Esophagus mucosa (tissue), 1 donor: ENCODE results near the gene DLL3. TPM values are rescaled to one million over a fixed set of nuclear protein-coding genes. Genes with fewer than 3 reads are reported as not detected.
A peak's percentile ranks its signal among the peaks of the same experiment; 100 is the strongest.
"Not testable (repeated sequence)": the region's sequence is repeated elsewhere in the genome, so short reads cannot be mapped to it uniquely, and the experiment has no call there.

Source experiments
- ATAC-seq: fragments of 200-7000 bp; cut with Tn5 transposase; one replicate; pipeline ENCODE4 v1.9.1; 2020
- total RNA-seq: library from RNA; stranded (reverse); gene quantifications from one replicate; pipeline ENCODE4 v1.2.4, GENCODE V29; 2023
- donor health status: DM: yes; HTN: yes; CAD: no.

The DLL3 gene, protein sequence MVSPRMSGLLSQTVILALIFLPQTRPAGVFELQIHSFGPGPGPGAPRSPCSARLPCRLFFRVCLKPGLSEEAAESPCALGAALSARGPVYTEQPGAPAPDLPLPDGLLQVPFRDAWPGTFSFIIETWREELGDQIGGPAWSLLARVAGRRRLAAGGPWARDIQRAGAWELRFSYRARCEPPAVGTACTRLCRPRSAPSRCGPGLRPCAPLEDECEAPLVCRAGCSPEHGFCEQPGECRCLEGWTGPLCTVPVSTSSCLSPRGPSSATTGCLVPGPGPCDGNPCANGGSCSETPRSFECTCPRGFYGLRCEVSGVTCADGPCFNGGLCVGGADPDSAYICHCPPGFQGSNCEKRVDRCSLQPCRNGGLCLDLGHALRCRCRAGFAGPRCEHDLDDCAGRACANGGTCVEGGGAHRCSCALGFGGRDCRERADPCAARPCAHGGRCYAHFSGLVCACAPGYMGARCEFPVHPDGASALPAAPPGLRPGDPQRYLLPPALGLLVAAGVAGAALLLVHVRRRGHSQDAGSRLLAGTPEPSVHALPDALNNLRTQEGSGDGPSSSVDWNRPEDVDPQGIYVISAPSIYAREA
- total RNA-seq: not detected

DNA sequence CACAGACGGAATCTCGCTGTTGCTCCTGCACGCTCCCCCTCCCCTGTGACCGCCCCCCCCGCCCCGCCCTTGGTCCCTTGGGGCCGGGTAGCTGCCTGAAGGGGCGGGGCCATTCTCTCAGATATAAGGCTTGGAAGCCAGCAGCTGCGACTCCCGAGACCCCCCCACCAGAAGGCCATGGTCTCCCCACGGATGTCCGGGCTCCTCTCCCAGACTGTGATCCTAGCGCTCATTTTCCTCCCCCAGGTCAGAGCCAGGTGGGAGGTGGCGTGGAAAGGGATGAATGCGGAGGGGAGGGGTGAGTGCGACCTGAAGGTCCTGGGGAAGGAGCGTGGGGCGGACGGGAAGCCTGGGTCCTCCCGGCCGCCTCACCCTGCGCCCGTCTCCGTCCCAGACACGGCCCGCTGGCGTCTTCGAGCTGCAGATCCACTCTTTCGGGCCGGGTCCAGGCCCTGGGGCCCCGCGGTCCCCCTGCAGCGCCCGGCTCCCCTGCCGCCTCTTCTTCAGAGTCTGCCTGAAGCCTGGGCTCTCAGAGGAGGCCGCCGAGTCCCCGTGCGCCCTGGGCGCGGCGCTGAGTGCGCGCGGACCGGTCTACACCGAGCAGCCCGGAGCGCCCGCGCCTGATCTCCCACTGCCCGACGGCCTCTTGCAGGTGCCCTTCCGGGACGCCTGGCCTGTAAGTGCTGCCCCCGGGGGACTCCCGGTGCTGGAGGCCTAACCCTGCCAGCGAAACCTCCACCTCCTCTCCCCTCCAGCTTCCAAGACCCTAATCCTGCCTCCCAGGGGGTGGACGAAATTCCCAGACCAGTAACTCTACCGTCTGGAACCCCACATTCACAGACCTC lies at the start of gene DLL3:
TSS of gene DLL3 (plus strand) at position 150 of the 845 bp plus-strand sequence. CDS start at position 178, 28 bp downstream.
- peak; percentile 18 for ATAC-seq

DNA sequence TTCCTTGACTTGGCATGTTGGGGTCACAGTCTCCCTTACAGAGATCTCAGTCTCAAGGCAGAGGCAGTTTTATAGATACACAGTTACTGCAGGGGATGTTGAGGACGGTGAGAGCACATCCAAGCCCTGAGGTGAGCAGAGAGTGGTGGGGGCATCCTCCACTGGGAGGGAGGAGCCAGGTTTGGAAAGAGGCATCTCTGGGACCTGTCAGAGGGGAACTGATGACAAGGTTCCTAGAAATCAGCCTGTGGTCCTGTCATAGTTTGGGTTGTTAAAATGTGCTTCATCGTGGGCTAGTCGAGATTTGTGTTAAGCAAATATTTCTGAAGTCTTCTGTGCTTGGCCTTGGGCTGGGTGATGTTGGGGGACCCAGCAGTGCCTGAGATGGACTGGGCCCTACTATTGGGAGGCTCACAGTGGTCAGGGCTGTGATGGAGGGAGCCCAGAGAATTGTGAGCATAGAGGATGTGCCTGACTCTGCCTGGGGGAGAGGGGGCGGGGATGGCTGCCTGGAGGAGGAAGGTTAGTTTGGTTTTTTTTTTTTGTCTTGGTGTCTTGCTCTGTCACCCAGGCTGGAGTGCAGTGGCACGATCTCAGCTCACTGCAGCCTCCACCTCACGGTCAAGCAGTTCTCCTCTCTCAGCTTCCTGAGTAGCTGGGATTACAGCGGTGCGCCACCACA lies 49.5 kb upstream of the DLL3 start:
- ATAC-seq: no peak

DNA sequence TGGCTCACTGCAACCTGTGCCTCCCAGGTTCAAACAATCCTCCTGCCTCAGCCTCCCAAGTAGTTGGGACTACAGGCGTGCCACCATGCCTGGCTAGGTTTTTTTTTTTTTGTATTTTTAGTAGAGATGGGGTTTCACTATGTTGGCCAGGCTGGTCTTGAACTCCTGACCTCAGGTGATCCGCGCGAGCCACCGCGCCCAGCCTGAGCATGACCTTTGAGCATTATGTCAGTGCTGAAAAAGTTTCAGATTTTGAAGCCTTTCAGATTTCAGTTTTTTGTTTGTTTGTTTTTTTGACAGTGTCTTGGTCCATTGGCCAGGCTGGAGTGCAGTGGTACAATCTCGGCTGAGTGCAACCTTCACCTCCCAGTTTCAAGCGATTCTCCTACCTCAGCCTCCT lies 47.5 kb upstream of the DLL3 start:
- not testable (repeated sequence) for ATAC-seq

DNA sequence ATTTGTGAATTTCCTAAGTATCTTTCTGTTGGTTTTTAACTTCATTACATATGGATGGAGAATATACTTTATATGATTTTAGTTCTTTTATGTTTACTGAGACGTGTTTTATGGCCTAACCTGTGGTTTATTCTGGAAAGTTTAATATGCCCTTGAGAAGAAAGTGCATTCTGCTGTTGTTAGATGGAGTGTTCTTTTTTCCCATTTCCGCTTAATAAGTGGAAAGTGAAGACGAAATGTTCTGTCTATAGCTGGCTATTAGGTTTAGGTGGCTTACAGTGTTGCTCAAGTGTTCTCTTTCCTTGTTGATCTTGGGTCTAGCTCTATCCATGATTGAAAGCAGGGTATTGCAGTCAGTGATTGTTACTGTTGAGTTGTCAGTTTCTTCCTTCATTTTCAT lies 35.3 kb upstream of the DLL3 start:
- ATAC-seq: no peak

DNA sequence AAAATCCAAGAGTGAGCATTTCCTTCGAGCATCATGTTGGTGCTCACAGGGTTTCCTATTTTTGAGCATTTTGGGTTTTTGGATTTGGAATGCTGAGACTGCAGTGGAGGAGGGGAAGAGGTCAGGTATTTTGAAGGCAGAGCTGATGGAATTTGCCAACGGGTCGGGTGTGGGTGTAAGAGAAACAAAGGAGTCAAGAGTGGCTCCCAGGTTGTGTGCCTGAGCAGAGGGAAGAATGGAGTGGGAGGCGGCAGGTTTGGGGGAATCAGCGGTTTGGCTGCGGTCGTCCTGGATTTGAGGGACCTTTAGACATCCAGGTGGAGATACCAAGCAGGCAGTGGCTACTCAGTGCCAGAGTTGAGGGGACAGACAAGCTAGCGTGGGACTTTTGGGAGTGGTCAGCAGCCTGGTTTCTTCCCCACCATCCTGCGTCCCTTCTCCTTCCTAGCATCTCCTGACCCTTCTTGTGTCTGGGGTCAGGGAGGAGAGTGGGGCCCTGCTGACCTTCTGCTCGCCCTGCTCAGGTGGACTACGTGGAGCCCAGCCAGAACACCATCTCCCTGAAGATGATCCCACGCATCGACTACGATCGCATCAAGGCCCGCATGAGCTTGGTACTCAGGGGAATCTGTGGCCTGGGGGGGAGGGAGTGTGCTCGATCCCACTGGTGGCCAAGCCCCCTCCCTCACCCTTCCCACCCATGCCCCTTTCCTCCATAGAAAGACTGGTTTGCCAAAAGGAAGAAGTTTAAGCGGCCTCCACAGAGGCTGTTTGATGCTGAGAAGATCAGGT lies 32.6 kb upstream of the DLL3 start:
- no peak for ATAC-seq

DNA sequence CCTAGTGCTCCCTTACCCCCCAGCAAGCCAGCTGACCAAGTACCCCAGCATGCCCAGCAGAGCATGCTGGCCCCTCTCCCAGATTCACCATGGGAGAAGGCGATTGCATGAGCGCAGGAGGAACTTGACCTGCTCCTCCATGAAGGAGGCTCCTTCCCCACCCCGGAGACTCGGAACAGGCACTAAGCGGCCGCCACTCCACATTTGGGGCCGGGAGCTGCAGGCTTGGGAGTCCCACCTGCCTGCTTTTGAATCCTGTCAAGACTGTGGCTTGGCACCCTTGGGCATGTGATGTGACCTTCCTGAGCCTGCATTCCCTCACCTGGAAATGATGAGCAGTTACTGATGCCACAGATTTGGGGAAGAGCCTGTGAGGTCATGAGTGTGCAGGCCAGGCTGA lies 30.8 kb upstream of the DLL3 start:
- no peak for ATAC-seq

DNA sequence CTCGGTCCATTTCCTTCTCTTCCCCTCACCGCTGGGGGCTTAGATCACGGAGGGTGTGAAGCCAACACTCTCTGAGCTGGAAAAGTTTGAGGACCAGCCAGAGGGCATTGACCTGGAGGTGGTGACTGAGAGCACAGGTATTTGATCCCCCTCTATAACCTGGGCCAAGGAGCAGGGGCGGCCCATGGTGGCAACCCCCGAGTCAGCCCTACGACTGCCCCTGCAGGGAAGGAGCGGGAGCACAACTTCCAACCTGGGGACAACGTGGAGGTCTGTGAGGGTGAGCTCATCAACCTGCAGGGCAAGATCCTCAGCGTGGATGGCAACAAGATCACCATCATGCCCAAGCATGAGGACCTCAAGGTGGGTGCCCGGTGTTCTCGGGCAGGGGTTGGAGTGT lies 29.7 kb upstream of the DLL3 start:
- ATAC-seq: no peak

DNA sequence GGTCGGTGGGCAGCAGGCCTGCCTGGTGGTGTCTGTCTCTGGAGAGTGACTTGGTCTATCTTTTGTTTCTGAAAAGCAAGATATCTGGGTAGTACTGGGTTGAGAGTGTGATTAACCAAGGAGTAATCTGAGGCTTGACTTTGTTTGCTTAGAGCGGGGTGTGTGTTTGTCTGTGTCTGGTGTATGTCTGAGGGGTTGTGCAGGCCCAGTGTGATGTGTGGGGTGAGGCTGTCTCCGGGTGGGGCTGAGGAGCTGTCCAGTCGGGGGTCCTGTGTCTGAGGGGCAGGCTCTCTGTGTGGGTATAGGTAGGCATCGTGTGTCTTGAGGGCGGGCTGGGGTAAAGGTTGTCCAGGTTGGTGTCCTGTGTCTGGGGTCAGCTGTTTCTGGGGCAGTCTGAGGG lies 29.2 kb upstream of the DLL3 start:
- no peak for ATAC-seq

DNA sequence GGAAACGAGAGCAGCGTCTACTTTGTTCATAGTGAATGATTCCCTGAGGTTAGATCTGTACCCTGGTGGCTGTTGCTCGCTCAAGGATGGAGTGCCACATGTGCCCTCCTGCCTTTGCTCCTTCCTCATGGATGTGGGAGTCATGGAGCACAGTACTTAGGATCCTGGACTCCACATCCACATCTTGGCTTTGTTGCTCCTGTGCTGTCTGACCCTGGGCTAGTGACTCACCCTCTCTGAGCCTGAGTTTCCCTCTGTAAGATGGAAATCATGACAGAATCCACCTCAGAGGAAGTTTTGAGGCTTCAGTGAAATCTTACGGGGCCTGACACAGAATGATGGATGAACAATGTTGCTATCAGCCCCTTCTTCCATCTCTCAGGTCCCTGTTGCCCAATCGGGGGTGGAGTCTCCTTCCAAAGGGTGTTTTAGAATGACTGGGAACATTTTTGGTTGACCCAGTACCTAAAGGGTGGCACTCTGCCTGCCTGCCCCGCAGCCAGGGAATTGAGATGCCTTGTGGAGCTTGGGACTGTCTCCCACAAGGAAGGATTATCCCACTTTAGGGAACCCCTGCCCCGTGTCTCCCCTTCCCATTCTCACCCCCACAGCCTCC lies 27.9 kb upstream of the DLL3 start:
- ATAC-seq: no peak

DNA sequence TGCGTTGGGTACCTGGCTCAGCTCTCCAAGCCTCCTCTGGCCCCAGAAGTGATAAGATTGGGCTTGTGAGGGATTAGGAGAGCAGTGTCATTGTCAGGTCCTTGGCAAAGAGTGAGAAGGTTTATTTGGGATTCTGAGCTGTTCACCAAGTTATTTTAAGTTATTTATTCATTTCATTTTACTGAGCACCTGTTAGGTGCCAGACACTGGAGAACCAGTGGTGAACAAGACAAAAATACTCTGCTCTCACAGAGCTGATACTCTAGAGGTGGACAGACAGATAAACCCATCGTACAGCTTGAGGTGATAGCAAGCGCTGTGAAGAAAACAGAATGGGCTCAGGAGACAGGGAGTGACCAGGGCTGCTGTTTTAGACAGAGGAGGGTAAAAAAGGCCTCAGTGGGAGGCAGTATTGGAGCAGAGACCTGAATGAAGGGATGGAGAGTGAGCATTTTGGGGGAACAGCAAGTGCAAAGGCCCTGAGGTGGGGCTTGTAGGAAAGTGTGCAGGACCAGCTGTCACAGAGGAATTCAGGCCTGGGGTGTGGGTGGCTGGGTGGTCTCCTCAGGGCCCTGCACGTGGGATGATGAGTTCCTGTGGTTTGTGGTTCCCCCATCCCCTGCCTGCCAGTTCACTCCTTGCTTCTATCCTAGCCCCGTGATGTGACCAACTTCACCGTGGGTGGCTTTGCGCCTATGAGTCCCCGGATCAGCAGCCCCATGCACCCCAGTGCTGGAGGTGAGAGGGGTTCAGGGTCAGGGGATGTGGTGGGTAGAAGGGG lies 26.8 kb upstream of the DLL3 start:
- no peak for ATAC-seq

DNA sequence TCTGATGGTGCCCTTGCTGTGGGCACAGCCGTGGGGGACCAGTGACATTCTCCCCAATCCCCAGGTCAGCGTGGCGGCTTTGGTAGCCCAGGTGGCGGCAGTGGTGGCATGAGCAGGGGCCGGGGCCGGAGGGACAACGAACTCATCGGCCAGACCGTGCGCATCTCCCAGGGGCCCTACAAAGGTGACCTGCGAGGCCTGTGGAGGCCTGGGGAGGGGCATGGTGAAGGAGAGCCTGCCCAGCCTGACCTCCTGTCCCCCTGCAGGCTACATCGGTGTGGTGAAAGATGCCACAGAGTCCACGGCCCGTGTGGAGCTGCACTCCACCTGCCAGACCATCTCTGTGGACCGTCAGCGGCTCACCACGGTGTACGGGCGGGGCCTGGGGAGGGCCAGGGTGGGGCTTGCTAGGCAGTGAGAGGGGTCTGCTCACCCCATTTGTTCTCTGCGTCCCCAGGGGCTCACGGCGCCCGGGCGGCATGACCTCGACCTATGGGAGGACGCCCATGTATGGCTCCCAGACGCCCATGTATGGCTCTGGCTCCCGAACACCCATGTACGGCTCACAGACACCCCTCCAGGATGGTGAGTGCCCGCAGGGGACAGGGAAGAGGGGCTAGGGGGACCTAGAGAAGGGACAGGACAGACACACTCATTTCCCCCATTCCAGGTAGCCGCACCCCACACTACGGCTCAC lies 25.9 kb upstream of the DLL3 start:
- ATAC-seq: peak; percentile 7

DNA sequence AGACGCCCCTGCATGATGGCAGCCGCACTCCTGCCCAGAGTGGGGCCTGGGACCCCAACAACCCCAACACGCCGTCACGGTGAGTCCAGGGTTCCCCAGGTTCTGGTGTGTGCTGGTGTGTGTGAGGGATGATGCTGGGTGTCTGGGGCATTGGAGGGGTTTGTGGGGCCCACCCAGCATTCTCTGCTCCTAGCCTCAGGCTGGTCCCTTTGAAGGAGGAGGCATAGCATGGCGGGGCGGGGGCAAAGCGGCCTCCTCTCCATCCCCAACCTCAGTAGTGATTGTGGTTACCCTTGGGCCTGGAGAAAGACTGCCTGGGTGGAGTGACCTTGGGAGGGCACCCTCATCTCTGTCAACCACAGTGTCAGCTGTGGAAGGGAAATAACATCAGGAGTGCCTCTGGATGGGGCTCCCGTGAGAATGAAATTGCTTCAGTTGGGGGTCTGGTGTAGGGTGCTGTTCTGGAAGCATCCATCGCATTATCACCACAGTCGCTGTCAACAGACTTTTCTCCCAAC lies 25.2 kb upstream of the DLL3 start:
- ATAC-seq: no peak

DNA sequence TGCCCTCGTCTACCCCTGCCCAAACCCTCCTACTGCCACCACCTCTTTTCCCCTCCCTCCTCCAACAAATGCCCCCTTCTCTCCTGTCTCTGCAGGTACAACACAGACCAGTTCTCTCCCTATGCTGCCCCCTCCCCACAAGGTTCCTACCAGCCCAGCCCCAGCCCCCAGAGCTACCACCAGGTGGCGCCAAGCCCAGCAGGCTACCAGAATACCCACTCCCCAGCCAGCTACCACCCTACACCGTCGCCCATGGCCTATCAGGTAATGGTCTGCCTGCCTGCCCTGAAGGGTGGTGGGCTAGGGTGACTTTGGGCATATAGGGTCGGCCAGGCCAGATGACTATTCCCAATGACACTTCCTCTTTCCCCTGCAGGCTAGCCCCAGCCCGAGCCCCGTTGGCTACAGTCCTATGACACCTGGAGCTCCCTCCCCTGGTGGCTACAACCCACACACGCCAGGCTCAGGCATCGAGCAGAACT lies 24.6 kb upstream of the DLL3 start:
- peak; percentile 27 for ATAC-seq

DNA sequence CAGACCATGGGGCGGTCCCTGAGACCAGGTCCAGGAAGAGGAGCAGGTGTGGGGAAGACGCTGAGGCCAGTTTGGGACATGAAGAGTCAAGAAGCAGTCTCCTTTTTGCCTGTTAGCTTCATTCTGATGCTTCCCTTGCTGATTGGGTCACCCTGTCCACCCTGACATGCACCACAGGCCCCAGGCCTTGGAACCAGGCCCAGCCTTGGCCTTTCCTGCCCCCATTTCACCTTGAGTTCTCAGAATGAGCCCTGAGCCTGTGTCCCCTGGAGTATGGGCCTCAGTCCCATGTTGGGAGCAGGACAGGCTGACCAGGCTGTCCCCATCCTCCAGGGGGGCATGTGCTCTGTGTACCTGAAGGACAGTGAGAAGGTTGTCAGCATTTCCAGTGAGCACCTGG lies 23.0 kb upstream of the DLL3 start:
- no peak for ATAC-seq

DNA sequence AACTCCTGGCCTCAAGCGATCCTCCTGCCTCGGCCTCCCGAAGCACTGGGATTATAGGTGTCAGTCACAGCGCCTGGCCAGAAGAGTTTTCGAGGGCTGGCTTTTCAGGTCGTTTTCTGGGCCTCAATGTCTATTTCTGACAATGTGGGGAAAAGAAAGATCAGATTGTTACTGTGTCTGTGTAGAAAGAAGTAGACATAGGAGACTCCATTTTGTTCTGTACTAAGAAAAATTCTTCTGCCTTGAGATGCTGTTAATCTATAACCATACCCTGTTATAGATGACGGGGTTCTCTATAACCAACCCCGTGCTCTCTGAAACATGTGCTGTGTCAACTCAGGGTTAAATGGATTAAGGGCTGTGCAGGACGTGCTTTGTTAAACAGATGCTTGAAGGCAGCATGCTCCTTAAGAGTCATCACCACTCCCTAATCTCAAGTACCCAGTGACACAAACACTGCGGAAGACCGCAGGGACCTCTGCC lies 19.4 kb upstream of the DLL3 start:
- ATAC-seq: not testable (repeated sequence)

DNA sequence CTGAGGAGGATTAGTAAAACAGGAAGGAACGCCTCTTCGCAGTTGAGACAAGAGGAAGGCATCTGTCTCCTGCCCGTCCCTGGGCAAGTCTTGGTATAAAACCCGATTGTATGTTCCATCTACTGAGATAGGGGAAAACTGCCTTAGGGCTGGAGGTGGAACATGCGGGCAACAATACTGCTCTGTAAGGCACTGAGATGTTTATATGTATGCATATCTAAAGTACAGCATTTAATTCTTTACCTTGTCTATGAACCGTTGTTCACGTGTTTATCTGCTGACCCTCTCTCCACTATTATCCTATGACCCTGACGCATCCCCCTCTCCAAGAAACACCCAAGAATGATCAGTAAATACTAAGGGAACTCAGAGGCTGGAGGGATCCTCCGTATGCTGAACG lies 18.8 kb upstream of the DLL3 start:
- ATAC-seq: no peak

DNA sequence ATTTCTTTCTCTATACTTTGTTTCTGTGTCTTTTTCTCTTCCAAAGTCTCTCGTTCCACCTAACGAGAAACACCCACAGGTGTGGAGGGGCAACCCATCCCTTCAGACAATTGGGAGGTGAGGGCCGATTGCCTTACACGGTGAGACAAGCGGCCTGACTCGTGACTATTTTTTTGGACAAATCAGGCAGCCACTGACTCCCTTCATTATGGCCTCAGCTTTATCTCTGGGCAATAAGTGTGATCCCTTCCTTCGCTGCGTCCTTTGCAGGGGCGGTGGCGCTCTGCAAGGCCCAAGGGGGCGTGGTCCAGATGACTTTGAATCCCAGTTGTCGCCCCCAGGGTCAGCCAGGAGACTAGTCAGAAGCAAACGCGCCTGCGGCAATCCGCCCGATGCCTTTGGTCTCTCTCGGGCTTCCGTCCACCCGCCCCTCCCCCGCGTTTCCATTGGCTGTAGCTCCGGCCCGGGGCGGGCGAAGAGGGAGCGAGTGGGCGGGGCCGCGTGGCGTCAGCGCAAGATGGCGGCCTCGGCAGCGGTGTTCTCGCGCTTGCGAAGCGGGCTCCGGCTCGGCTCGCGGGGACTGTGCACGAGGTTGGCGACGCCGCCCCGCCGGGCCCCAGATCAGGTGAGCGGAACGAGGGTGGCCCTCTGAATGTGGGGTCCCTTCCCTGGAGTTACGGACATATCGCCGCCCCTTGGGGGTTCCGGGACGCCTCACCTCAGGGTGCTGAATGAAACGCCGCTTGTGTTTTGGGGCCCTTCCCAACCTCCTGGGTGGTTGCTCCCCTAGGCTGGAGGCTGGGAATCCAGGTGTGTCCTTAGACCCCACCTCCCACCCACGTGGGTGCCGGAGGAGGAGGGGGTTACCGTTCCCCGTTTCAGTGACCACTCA lies 18.2 kb upstream of the DLL3 start, which contains the start of gene TIMM50:
TSS of gene TIMM50 (plus strand) at position 502 of the 892 bp plus-strand sequence. CDS start at position 518, 16 bp downstream.
- ATAC-seq: peak; percentile 97

DNA sequence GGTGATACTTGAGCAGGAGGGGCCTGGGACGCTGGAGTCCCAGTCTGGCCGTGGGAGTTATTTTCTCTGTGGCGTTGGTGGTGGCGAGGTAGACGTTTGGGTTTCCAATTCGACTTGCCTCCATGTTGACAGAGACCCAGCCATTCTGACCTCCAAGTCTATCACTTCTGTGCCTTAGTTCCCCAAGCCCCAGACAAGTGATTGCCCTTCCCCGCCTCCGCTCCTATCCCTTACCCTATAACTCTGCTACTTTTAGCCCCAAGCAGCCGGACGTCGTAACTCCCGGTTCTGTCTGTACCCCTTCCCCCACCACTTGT lies 17.6 kb upstream of the DLL3 start:
- ATAC-seq: peak; percentile 9
